ENCODE data around the gene LRRN1.

LRRN1 gene

GRCh38 chr3:3799173-3800079, at the start of gene LRRN1:
TSS of gene LRRN1 (plus strand) at chr3:3799431. CDS start at chr3:3844642, 45,211 bp downstream.
- TF ChIP-seq ZFX (IDR thresholded peaks at IDR 0.05) (no peak), CTCF (conservative IDR thresholded peaks at IDR 0.05) (peak; percentile 17)
- peak within 1 kb of the TSS; percentile 66; the same call in 1 of the 2 replicates for H3K27ac ChIP-seq

- H3K27ac ChIP-seq: no peak overlapping the region
- TF ChIP-seq CTCF (conservative IDR thresholded peaks at IDR 0.05): no peak
- TF ChIP-seq ZFX (IDR thresholded peaks at IDR 0.05): no peak
Measured at GRCh38 chr3:3753416-3753815, 45.8 kb upstream of the LRRN1 start.

GRCh38 chr3:3765661-3766060, 33.6 kb upstream of the LRRN1 start:
- H3K27ac ChIP-seq: no peak overlapping the region
- TF ChIP-seq ZFX (IDR thresholded peaks at IDR 0.05): no peak
- no peak for TF ChIP-seq CTCF (conservative IDR thresholded peaks at IDR 0.05)

- TF ChIP-seq ZFX (IDR thresholded peaks at IDR 0.05) (no peak), CTCF (conservative IDR thresholded peaks at IDR 0.05) (no peak)
- no peak overlapping the region for H3K27ac ChIP-seq
Measured at GRCh38 chr3:3766140-3766539, 33.1 kb upstream of the LRRN1 start.

- H3K27ac ChIP-seq: no peak overlapping the region
- TF ChIP-seq CTCF (conservative IDR thresholded peaks at IDR 0.05) (no peak), ZFX (IDR thresholded peaks at IDR 0.05) (no peak)
Measured at GRCh38 chr3:3771094-3771493, 28.1 kb upstream of the LRRN1 start.

GRCh38 chr3:3771567-3771966, 27.7 kb upstream of the LRRN1 start:
- no peak for TF ChIP-seq CTCF (conservative IDR thresholded peaks at IDR 0.05)
- no peak for TF ChIP-seq ZFX (IDR thresholded peaks at IDR 0.05)
- no peak overlapping the region for H3K27ac ChIP-seq

GRCh38 chr3:3772338-3772737, 26.9 kb upstream of the LRRN1 start:
- no peak overlapping the region for H3K27ac ChIP-seq
- TF ChIP-seq CTCF (conservative IDR thresholded peaks at IDR 0.05): no peak
- no peak for TF ChIP-seq ZFX (IDR thresholded peaks at IDR 0.05)
